SH-SY5Y (cell line): Measurements from ENCODE around the gene ABCC4.

Experiments used
- GATA2 ChIP-seq: IDR thresholded peaks from 2 replicates; pipeline ENCODE4 v1.6.1; 2011; ENCODE audit warnings: mild to moderate bottlenecking, low read depth, low read length
- GATA3 ChIP-seq: IDR thresholded peaks from 2 replicates; pipeline ENCODE4 v1.6.1; 2011; ENCODE audit warnings: low read depth, mild to moderate bottlenecking, low read length, moderate library complexity

DNA sequence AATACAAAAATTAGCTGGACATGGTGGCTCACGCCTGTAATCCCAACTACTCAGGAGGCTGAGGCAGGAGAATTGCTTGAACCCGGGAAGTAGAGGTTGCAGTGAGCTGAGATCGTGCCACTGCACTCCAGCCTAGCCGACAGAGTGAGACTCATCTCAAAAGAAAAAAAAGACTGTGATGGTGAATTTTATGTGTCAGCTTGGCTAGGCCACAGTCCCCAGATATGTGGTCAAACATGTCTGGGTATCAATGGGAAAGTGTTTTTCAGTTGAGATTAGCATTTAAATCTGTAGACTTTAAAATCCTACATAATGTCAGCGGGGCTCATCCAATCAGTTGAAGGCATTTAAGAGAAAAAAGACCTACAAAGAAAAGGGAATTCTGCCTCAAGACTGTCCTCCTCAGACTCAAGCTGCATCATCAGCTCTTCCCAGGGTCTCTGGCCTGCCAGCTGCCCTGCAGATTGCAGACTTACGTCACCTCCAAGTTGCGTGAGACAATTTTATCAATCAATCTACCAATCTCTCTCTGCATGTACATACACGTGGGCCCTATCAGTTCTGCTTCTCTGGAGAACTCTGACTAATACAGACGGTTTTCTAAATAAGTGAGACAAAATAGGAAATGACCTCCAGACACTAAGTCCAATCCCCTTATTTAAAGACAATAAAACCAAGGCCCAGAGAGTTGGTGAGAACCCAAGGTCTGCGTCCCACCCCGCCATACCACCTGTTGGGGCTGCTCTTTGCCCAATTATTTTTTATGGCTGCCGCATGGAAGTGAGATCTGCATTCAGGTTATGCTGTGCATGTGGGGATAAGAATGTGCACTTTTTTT is 99.2 kb downstream of the ABCC4 start:
- TF ChIP-seq GATA2 = no peak
- no peak for TF ChIP-seq GATA3
